ENCODE data around the gene XRCC6.
A peak's percentile ranks its signal among the peaks of the same experiment; 100 is the strongest.
"Not testable (repeated sequence)": the region's sequence is repeated elsewhere in the genome, so short reads cannot be mapped to it uniquely, and the experiment has no call there.

XRCC6 gene

DNA sequence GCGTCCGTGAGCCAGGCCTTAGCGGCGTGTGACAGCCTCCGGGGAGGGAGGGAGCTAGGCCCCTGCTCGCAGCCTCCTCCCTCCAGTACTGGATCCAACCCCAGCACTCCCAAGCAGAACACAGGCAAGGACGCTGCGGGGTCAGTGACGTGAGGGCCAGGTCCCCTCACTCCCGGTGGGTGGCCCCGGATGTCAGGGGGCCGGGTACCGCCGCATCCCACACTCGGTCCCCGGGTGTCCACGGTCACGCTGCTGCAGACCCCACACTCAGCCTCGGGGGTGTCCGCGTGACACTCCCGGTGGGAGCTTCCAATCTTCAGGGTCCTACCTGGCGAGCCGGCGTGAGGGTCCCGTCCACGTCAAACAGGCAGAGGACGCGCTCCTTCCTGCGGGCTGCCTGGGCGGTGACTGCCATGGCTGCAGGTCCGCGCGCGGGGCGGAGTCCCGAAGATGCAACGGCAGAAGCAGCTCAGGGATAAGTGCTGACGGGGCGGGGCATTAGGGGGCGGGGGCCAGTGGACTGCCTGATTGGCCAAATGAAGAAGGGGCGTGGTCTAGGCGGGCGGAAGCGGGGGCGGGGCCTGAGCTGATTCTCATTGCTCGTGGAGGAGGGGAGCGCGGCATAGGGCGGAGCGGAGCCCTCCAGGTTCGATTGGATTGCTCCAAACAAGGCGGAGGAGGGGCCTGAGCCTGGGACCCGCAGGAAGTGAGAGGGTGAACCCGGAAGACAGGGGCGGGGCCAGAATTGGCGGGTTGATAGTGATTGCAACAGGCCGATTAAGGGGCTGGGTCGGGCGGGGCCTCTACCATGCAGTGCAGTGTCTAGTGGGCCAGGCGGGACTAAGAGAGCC lies 31.5 kb upstream of the XRCC6 start, which contains the start of gene PMM1:
TSS of gene PMM1 (minus strand) at position 450 of the 851 bp plus-strand sequence. CDS start at position 415, 35 bp downstream.
- Mint-ChIP-seq H3K4me1 (peaks cover 29% of the 10 kb centered on the region), H3K36me3 (peaks cover 14% of the 10 kb centered on the region), H3K27ac (peak within 1 kb of the TSS; percentile 88), H3K9me3 (no peaks in the 10 kb centered on the region), H3K4me3 (peak within 1 kb of the TSS; percentile 87)
- peak; percentile 97 for ATAC-seq
- DNase-seq (ENCODE audit: low spot score in 2 of 2) = peak; percentile 96 to 100

GRCh38 chr22:41593336-41593960 lies 27.6 kb upstream of the XRCC6 start:
- not testable (repeated sequence) for H3K27ac Mint-ChIP-seq; H3K9me3 Mint-ChIP-seq; ATAC-seq; DNase-seq (ENCODE audit: low spot score in 2 of 2); H3K4me3 Mint-ChIP-seq
- H3K4me1 Mint-ChIP-seq = peaks cover 21% of the 10 kb centered on the region
- peaks cover 26% of the 10 kb centered on the region for H3K36me3 Mint-ChIP-seq

DNA sequence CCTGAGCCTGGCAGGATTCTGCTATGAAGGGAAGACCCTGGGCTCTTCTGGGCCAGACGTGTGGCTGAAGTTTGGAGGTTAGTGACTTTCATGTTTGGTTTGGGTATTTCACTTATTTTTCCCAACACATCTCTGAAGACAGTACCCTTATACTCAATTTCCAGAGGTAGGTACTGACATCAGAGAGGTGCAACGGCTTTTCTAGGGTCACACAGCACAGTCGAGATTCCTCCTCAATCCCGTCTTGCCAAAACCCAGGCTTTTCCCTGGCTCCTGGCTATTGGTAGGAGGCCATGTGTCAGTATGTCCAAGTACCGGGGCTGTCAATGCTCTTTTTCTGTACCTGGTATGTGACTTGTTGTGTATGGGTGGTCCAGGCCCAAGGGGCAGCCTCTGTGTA lies 25.4 kb upstream of the XRCC6 start:
- Mint-ChIP-seq H3K4me1 (peaks cover 9% of the 10 kb centered on the region), H3K36me3 (peaks cover 32% of the 10 kb centered on the region), H3K4me3 (no peak overlapping the region), H3K27ac (no peak overlapping the region), H3K9me3 (no peaks in the 10 kb centered on the region)
- ATAC-seq = no peak
- no peak for DNase-seq (ENCODE audit: low spot score in 2 of 2)

GRCh38 chr22:41596776-41597634 lies 24.1 kb upstream of the XRCC6 start:
- Mint-ChIP-seq H3K4me3 (no peak overlapping the region), H3K4me1 (peaks cover 9% of the 10 kb centered on the region), H3K27ac (no peak overlapping the region), H3K9me3 (no peaks in the 10 kb centered on the region), H3K36me3 (peaks cover 45% of the 10 kb centered on the region)
- DNase-seq (ENCODE audit: low spot score in 2 of 2) (no peak), ATAC-seq (peak; percentile 71)

GRCh38 chr22:41597635-41597953 lies 23.5 kb upstream of the XRCC6 start:
- DNase-seq (ENCODE audit: low spot score in 2 of 2) (no peak), ATAC-seq (no peak)
- Mint-ChIP-seq H3K4me1 (peaks cover 13% of the 10 kb centered on the region), H3K9me3 (no peaks in the 10 kb centered on the region), H3K4me3 (no peak overlapping the region), H3K27ac (no peak overlapping the region), H3K36me3 (peaks cover 49% of the 10 kb centered on the region)

DNA sequence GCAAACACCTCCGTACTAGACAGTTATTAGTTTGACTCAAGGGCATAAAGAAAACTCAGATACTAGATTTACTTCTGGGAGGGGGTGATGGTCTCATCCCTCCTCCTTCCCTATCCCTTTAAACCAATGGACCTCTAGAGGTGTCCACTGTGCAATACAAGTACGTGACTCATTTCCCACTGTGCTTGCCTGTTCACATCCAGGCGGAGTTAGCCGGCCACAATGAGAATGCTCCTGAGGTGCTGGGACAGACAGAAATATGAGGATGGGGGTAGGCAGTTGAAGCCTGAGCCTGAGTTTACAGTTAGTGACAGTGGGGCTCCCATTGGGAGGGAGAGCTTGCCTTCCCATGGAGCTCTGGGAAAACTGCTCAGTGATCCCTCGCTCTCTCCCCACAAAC lies 23.0 kb upstream of the XRCC6 start:
- H3K9me3 Mint-ChIP-seq = no peaks in the 10 kb centered on the region
- H3K4me3 Mint-ChIP-seq = no peak overlapping the region
- no peak for DNase-seq (ENCODE audit: low spot score in 2 of 2)
- H3K27ac Mint-ChIP-seq = no peak overlapping the region
- ATAC-seq = no peak
- H3K4me1 Mint-ChIP-seq = peaks cover 18% of the 10 kb centered on the region
- H3K36me3 Mint-ChIP-seq = peaks cover 50% of the 10 kb centered on the region

DNA sequence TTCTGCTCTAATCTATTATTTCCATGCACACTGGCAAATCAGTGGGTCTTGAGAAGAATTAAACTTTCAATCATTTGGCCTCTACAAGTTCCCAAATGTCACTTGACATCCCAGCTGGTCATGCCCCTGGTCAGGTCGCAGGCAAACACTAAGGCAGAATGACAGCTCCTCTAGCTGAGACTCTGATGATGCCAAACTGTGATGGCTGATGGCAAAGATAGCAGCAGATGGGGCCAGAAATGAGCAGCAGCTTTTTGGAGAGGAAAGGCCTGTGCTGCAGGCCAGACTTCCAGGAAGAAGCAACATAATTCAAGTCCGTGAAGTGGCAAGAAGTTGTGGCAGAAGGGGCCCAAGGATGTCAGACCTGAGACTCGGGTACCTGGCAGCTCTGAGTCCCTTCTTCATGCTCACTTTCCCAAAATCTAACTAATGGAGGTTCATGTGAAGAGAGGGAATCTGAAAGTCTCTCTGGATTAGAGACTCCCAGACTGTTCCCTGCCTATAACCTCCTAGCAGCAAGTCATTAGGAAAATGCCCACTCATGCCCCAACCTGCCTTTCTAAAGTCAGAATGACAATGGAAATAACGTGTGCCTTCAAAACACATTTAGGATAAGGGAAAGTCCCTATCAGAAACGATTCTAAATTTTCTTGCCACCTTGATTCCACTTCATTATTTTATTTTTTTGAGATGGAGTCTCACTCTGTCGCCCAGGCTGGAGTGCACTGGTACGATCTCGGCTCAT lies 22.0 kb upstream of the XRCC6 start:
- H3K27ac Mint-ChIP-seq = no peak overlapping the region
- peaks cover 60% of the 10 kb centered on the region for H3K36me3 Mint-ChIP-seq
- H3K4me3 Mint-ChIP-seq = no peak overlapping the region
- H3K9me3 Mint-ChIP-seq = no peaks in the 10 kb centered on the region
- H3K4me1 Mint-ChIP-seq = peaks cover 28% of the 10 kb centered on the region
- DNase-seq (ENCODE audit: low spot score in 2 of 2) = no peak
- ATAC-seq = no peak

GRCh38 chr22:41600976-41601375 lies 20.1 kb upstream of the XRCC6 start:
- H3K27ac Mint-ChIP-seq = no peak overlapping the region
- H3K36me3 Mint-ChIP-seq = peaks cover 79% of the 10 kb centered on the region
- H3K4me1 Mint-ChIP-seq = peaks cover 41% of the 10 kb centered on the region

DNA sequence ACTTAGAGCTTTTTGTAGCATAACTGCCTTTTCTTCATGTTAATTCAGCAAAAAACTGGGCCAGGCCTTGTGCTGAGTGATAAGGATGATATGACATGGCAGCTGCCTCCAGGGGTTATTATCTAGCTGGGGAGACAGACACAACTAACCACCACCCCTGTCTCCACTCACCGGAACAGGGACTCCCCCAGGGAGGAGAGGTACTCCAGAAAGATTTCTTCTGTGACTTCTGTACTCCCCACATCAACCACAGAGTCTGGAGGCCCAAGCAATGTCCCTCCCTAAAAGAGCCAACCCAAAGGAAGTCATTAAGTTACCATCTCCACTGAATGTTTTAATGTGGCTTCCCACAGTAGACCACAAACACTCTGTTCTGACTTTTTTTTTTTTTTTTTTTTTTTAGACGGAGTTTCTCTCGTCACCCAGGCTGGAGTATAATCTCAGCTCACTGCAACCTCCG lies 17.2 kb upstream of the XRCC6 start:
- Mint-ChIP-seq H3K27ac (peak overlapping the region; percentile 62), H3K36me3 (peaks cover 95% of the 10 kb centered on the region), H3K4me3 (no peak overlapping the region), H3K4me1 (peaks cover 32% of the 10 kb centered on the region), H3K9me3 (no peaks in the 10 kb centered on the region)
- ATAC-seq (peak; percentile 99), DNase-seq (ENCODE audit: low spot score in 2 of 2) (peak; percentile 29 to 76)

More at GRCh38 chr22:41600976-41601375, 20.1 kb upstream of the XRCC6 start:
- DNase-seq (ENCODE audit: low spot score in 2 of 2) = no peak
- no peaks in the 10 kb centered on the region for H3K9me3 Mint-ChIP-seq
- H3K4me3 Mint-ChIP-seq = no peak overlapping the region
- no peak for ATAC-seq

DNA sequence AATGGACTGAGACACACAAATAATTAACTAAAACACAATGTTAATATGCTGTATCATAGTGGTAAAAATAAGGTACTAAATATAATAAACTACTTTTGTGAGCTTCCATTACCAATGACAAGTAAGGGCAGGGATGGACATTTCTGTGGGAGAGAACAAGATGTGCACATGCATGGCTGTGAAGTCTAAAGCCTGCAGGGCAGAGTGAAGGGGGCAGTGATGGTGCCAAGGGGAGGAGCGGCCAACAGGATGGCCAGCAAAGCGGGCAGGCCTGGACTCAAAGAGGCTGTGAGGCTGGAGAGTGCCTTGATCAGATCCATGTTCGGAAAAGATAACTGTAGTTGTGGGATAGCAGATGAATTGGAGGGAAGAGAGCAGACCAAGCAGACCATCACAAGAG lies 12.7 kb upstream of the XRCC6 start:
- Mint-ChIP-seq H3K4me1 (peaks cover 21% of the 10 kb centered on the region), H3K27ac (no peak overlapping the region), H3K36me3 (peaks cover 96% of the 10 kb centered on the region), H3K9me3 (no peaks in the 10 kb centered on the region), H3K4me3 (no peak overlapping the region)
- DNase-seq (ENCODE audit: low spot score in 2 of 2) = no peak
- no peak for ATAC-seq

DNA sequence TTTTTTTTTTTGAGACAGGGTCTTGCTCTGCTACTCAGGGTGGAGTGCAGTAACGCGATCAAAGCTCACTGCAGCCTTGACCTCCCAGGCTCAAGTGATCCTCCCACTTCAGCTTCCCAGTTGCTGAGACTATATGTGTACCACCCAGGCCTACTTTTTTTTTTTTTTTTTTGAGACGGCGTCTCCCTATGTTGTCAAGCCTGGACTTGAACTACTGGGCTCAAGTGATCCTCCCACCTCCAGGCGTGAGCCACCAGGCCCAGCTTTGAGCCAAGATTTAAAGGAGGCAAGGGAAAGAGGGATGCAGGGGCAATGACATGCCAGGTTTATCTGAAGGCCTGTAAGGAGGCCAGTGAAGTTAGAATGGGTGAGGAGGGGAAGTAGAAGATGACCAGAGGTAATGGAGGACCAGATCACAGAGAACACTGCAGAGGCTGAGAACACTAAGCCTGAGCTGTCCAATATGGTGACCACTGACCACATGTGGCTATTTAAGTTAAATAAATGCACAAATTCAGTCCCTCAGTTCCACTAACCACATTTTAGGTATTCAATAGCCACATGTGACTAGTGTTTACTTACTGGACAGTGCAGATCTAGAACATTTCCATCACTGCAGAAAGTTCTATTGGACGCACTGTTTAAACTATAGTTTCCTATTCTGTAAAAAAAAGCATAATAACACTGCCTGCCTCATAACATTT lies 8.3 kb upstream of the XRCC6 start:
- H3K27ac Mint-ChIP-seq = no peak overlapping the region
- no peak for ATAC-seq
- peaks cover 90% of the 10 kb centered on the region for H3K36me3 Mint-ChIP-seq
- H3K4me3 Mint-ChIP-seq = no peak overlapping the region
- no peak for DNase-seq (ENCODE audit: low spot score in 2 of 2)
- no peaks in the 10 kb centered on the region for H3K9me3 Mint-ChIP-seq
- H3K4me1 Mint-ChIP-seq = peaks cover 14% of the 10 kb centered on the region

DNA sequence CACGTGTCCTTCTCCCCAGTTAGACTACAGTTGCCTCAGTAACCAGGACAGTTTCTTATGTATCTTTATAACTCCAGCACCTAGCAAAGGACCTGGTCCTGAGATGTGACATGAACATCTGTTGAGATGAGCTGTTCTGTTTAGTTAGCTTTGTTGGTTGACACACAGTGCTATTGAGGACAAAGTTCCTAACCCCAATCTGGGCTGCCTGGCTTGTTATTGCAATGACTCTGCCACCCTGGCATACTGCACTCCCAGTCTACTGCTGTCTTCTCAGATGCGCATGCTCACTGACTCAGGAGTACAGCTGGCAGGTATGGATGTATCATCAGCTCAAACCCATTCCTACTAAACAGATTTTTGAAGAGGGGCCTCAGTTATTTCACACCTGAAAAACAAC lies 7.6 kb upstream of the XRCC6 start:
- Mint-ChIP-seq H3K4me3 (no peak overlapping the region), H3K4me1 (peaks cover 18% of the 10 kb centered on the region), H3K9me3 (no peaks in the 10 kb centered on the region), H3K27ac (no peak overlapping the region), H3K36me3 (peaks cover 88% of the 10 kb centered on the region)
- DNase-seq (ENCODE audit: low spot score in 2 of 2) (no peak), ATAC-seq (no peak)

GRCh38 chr22:41619979-41620588 lies 1.0 kb upstream of the XRCC6 start:
- H3K4me3 Mint-ChIP-seq = peak overlapping the region; percentile 99
- peaks cover 94% of the 10 kb centered on the region for H3K36me3 Mint-ChIP-seq

DNA sequence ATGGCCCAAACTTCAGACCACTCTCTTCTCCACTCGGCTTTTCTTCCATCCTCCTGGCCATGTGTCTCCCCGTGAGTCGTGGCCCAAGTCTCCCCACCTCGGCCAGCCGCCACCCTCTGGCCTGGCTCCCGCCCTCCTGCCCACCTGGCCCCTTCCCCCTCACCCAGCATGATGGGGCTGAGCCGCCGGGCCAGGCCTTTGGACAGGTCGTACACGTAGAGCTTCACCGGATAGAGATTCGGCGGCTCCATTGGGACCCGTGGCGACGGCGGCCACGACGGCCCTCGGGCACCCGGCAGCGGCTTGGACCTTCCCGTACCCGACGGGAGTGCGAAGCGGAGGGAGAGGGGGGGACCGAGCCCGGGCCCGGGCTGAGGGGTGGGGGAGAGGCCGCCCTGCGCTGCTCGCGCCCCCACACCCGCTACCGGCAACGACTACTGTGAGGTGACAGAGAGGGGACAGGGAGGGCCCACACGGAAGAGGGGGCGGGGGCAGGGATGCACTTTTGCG lies 451 bp upstream of the XRCC6 start, which contains the start of gene DESI1:
TSS of gene DESI1 (minus strand) at position 455 of the 510 bp plus-strand sequence. CDS start at position 251, 204 bp downstream.
- Mint-ChIP-seq H3K4me1 (peaks cover 49% of the 10 kb centered on the region), H3K36me3 (peaks cover 94% of the 10 kb centered on the region), H3K4me3 (peak within 1 kb of the TSS; percentile 99), H3K27ac (peak within 1 kb of the TSS; percentile 99), H3K9me3 (no peaks in the 10 kb centered on the region)
- DNase-seq (ENCODE audit: low spot score in 2 of 2) = no peak
- ATAC-seq = peak; percentile 45

More at GRCh38 chr22:41619979-41620588, 1.0 kb upstream of the XRCC6 start:
- DNase-seq (ENCODE audit: low spot score in 2 of 2) (peak; percentile 29 to 77), ATAC-seq (peak; percentile 45)
- Mint-ChIP-seq H3K4me1 (peaks cover 49% of the 10 kb centered on the region), H3K27ac (peak overlapping the region; percentile 99), H3K9me3 (no peaks in the 10 kb centered on the region)
